Muscle layer of colon (tissue), 2 donors: Measurements from ENCODE around the gene MYO16.

ENCODE experiments used
- H3K27ac ChIP-seq: one replicate; pipeline ENCODE4 v1.7.0; 2013; ENCODE audit warnings: low read depth, mild to moderate bottlenecking, low read length, moderate library complexity
- H3K27me3 ChIP-seq, 2 donors: one replicate each; pipeline ENCODE4 v1.7.0; 2013; ENCODE audit warnings: low read length in 2 of 2, mild to moderate bottlenecking in 2 of 2; ENCODE audit not compliant: insufficient read depth in 2 of 2, control insufficient read depth in 1 of 2
- H3K36me3 ChIP-seq: one replicate; pipeline ENCODE4 v1.7.0; 2013; ENCODE audit warnings: mild to moderate bottlenecking, low read length; ENCODE audit not compliant: insufficient read depth
- H3K4me1 ChIP-seq: one replicate; pipeline ENCODE4 v1.7.0; 2013; ENCODE audit warnings: mild to moderate bottlenecking, low read length; ENCODE audit not compliant: insufficient read depth
- H3K4me3 ChIP-seq, 2 donors: one replicate each; pipeline ENCODE4 v1.7.0; 2013; ENCODE audit warnings: low read length in 2 of 2, low read depth in 1 of 2, mild to moderate bottlenecking in 1 of 2, moderate library complexity in 1 of 2
- H3K9ac ChIP-seq: one replicate; pipeline ENCODE4 v1.7.0; 2013; ENCODE audit warnings: low read length
- H3K9me3 ChIP-seq: one replicate; pipeline ENCODE4 v1.7.0; 2013; ENCODE audit warnings: mild to moderate bottlenecking, low read length
- donor health status: abdominal sarcoma.
- donor health status: Adenocarcinoma of cecum.

The MYO16 gene

DNA sequence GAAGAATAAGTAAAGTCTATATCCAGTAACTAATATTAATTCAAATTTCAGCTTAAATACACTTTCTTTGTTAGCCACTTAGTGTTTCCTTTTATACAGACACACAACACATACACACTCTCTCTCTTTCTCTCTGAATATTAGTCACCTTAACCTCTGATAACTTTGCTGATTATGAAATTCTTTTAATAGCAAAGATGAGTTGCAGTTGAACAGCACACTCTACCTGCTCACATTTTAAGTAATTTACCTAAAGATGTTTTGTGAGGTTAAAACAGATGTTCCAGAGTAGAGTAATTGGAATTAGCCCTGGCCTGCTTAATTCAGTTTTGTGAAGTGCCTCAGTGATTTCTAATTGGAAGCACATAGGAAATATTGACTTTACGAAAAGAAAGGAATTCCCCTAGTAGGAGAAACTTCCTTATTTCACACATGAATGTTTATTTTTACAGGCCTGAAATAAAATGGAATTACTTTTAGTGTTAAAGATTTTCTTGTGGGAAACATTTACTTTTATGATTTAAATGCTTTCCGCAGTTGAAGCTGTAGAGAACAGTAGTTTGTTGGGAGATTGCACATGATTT is 184.3 kb downstream of the MYO16 start:
- Histone ChIP-seq H3K9ac (no peak overlapping the region), H3K27ac (no peak overlapping the region), H3K9me3 (no peaks in the 10 kb centered on the region), H3K36me3 (no peaks in the 10 kb centered on the region), H3K4me3 (no peak overlapping the region), H3K4me1 (no peaks in the 10 kb centered on the region), H3K27me3 (no peaks in the 10 kb centered on the region)

DNA sequence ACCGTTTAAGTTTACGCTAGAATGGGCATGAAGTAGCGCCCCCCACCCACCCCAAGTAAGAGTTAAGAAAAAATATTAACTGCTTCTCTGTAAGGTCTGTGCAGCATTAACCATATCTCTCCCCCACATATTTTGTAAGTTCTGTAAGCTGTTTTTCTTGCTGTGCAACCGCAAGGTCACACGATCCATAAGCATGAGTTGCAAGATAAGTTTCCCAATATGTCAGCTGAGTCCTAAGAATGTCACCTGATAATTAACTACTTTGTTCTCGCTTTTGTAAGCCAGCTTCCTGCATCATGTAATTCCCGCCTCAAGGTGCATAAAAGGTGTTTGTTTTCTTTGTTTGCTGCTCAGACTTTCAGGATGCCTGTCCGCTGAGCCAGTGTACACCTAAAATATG is 187.0 kb downstream of the MYO16 start:
- H3K4me1 ChIP-seq = no peaks in the 10 kb centered on the region
- no peak overlapping the region for H3K4me3 ChIP-seq
- H3K27ac ChIP-seq = no peak overlapping the region

DNA sequence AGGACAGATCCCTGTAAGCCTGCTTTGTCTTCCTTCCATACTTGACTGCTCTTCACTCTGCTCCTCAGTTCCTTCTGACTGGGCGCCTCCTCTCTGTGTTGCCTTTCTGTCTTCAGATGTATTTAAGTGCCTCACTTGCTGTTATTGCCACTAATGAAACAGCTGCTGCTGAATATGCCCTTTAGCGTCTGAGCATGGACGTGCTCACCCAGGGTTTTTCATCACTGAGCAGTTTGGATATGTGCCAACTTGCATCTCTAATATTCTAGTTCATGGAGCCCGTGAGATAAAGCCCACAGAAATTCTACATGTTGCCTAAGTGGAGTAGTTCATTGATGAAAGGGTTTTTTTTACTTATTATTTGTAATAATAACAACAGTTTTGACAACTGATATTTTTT is 198.2 kb downstream of the MYO16 start:
- Histone ChIP-seq H3K27ac (no peak overlapping the region), H3K27me3 (no peaks in the 10 kb centered on the region), H3K4me1 (no peaks in the 10 kb centered on the region), H3K9me3 (no peaks in the 10 kb centered on the region), H3K36me3 (no peaks in the 10 kb centered on the region), H3K9ac (no peak overlapping the region), H3K4me3 (no peak overlapping the region)

More for the DNA sequence above, 187.0 kb downstream of the MYO16 start:
- Histone ChIP-seq H3K27me3 (no peaks in the 10 kb centered on the region), H3K36me3 (no peaks in the 10 kb centered on the region), H3K9ac (no peak overlapping the region), H3K9me3 (no peaks in the 10 kb centered on the region)

DNA sequence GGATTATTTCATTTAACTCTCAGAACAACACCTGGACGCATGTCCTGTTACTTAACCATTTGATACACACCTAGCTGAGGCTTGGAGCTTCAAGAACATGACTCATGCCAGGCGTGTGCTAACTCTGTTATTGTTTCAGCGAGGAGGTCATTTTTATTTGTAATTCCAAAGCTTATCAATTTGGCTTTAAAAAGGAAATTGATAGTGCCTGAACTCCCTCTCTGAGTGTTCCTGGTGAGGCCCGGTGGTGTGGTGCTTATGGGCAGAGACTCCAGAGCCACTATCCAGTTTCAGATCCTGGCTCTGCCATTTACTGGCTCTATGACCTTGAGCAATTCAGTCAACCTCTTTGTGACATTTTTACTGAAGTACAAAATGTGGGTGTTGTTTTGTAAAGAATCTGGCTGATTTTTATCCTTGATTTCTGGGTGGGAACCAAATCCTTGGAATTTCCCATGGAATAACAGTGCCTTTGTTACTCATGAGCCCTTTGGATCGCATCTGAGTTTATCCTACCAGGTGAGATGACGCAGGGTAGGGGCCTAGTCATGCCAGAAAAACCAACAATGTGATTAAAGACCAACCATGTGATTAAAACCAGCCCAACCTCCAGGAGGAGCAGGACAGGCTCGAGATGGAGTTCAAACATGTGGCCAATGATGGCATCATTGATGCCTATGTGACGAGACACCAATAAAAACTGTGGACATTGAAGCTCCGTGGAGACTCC is 198.8 kb downstream of the MYO16 start:
- no peaks in the 10 kb centered on the region for H3K9me3 ChIP-seq
- no peak overlapping the region for H3K4me3 ChIP-seq
- H3K27me3 ChIP-seq = no peaks in the 10 kb centered on the region
- no peak overlapping the region for H3K27ac ChIP-seq
- H3K4me1 ChIP-seq = no peaks in the 10 kb centered on the region
- no peaks in the 10 kb centered on the region for H3K36me3 ChIP-seq
- no peak overlapping the region for H3K9ac ChIP-seq

DNA sequence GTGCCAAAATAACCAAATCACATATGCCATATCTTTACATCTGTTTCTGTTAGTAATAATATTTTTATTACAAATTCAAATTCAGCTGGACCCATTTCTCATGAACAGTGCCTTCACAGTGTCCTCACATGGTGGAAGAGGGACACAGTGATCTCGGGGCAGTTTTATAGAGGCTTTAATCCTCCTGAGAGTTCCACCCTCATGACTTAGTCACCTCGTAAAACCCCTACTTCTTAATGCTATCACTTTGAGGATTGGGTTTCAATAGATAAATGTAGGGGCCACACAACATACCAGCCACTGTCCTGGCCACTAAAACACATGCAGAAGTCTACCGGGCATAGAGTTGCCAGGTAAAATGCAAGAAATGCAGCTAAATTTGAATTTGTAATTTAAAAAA is 201.5 kb downstream of the MYO16 start:
- H3K27ac ChIP-seq = no peak overlapping the region

DNA sequence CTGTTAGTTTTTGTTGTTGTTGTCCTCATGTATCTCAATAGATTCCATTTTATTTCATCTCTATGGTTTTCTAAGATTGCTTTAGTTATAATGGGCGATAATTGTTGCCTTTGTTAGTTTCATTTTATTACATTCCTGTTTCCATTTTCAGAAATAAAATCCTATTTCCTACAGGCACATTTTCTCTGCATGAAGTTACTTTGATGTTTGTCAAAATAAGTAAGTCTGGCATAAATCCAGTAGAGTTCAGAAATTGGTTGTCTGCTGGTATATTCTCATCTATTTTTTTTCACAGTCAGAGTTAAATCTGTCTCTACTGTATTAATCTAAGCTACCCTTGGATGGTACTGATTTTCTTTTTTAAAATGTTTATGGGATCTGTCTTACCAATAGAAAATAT is 204.1 kb downstream of the MYO16 start:
- no peaks in the 10 kb centered on the region for H3K27me3 ChIP-seq
- no peaks in the 10 kb centered on the region for H3K36me3 ChIP-seq
- no peaks in the 10 kb centered on the region for H3K4me1 ChIP-seq
- no peak overlapping the region for H3K9ac ChIP-seq
- H3K4me3 ChIP-seq = no peak overlapping the region
- H3K27ac ChIP-seq = no peak overlapping the region
- no peaks in the 10 kb centered on the region for H3K9me3 ChIP-seq

More for the DNA sequence above, 201.5 kb downstream of the MYO16 start:
- no peak overlapping the region for H3K9ac ChIP-seq
- H3K4me3 ChIP-seq = no peak overlapping the region
- H3K36me3 ChIP-seq = no peaks in the 10 kb centered on the region
- H3K27me3 ChIP-seq = no peaks in the 10 kb centered on the region
- H3K9me3 ChIP-seq = no peaks in the 10 kb centered on the region
- no peaks in the 10 kb centered on the region for H3K4me1 ChIP-seq

DNA sequence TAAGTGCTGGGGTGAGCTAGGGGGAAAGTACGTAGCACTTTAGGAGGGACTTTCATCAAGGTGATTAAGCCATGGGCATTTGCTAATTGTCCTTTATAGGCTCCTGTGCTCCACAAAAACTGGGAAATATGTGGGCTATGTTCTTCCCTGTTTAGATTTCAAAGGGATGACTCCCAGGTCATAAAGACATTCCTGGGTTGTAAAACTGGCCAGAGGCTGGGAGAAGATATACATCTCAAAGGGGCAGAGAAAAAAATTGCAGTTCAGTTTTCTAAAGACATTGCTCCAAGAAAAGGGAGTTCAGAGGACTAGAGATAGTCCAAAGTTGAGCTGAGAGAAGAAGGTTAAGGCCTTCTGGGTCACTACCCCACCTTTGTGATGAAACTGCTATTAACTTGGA is 204.8 kb downstream of the MYO16 start:
- H3K36me3 ChIP-seq = no peaks in the 10 kb centered on the region
- no peaks in the 10 kb centered on the region for H3K27me3 ChIP-seq
- H3K27ac ChIP-seq = no peak overlapping the region
- no peak overlapping the region for H3K4me3 ChIP-seq
- no peaks in the 10 kb centered on the region for H3K4me1 ChIP-seq
- H3K9me3 ChIP-seq = no peaks in the 10 kb centered on the region
- no peak overlapping the region for H3K9ac ChIP-seq

DNA sequence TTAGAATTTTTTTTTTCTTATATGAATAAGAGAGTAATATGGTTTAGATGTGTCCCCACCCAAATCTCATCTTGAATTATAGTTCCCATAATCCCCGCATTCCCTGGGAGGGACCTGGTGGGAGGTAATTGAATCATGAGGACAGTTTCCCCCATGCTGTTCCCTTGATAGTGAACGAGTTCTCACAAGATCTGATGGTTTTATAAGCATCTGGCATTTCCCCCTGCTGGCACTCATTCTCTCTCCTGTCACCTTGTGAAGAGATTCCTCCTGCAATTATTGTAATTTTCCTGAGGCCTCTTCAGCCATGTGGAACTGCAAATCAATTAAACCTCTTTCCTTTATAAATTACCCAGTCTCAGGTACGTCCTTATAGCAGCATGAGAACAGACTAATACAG is 205.7 kb downstream of the MYO16 start:
- no peaks in the 10 kb centered on the region for H3K4me1 ChIP-seq
- H3K27me3 ChIP-seq = no peaks in the 10 kb centered on the region
- H3K9me3 ChIP-seq = no peaks in the 10 kb centered on the region
- no peak overlapping the region for H3K4me3 ChIP-seq
- no peak overlapping the region for H3K9ac ChIP-seq
- no peak overlapping the region for H3K27ac ChIP-seq
- H3K36me3 ChIP-seq = no peaks in the 10 kb centered on the region

DNA sequence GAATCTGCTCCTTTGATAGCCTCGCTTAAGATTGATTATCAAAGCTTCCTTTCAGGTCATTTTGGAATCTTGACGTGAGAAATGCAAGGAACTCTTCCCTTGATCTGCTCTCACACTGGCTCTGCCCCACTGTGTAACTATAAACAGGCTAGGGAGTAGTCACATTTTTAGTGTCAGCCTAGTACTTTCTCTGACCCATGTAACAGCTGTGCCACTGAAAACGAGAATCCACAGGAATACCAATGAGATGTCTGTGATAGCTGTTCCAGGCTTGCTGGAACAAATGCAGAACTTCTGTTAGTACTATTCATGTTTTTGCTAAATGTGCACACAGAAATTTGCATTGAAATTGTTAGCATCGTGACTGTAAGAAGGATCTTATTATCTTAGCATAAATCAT is 221.3 kb downstream of the MYO16 start:
- Histone ChIP-seq H3K27ac (no peak overlapping the region), H3K4me1 (no peaks in the 10 kb centered on the region), H3K4me3 (no peak overlapping the region), H3K36me3 (no peaks in the 10 kb centered on the region), H3K27me3 (no peaks in the 10 kb centered on the region), H3K9me3 (no peaks in the 10 kb centered on the region), H3K9ac (no peak overlapping the region)

DNA sequence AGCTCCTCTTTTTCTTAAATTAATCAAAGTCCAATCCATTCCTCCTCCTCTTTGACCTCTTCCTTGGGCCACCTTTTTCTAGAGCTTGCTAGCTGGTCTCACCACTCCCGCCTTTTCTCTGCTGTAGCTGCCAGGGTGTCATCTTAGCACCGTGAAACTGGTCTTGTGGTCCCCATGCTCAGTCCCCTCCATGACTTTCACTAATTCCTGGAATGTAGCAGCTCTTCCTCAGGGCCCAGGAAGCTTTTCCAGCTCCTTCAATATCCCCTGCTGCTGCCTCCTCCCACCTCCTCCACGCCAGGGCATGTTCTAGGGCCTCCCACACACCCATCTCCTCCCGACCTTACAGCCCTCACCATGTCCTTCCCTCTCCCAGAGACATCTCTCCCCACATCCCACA is 222.2 kb downstream of the MYO16 start:
- H3K9me3 ChIP-seq = no peaks in the 10 kb centered on the region
- no peak overlapping the region for H3K27ac ChIP-seq
- no peaks in the 10 kb centered on the region for H3K4me1 ChIP-seq
- no peak overlapping the region for H3K9ac ChIP-seq
- no peak overlapping the region for H3K4me3 ChIP-seq
- no peaks in the 10 kb centered on the region for H3K27me3 ChIP-seq
- H3K36me3 ChIP-seq = no peaks in the 10 kb centered on the region

DNA sequence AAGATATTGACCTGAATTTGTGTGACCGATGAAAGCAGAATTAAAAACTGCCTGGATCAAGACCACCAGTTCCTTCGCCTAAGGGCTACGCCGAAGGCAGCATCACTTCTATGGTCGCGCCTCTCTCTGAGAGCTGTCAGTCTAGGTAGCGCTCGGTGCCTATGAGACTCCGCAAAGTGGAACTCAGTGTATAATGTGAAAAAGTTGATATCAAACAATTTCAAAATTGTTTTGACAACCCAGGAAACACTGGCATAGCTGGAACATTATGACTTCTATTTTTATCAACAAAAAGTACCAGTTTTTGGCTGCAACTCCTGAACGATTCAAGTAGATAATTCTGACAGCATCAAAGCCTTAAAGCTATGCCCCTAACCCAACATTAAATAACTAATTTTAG is 223.6 kb downstream of the MYO16 start:
- Histone ChIP-seq H3K9ac (no peak overlapping the region), H3K4me3 (no peak overlapping the region), H3K4me1 (no peaks in the 10 kb centered on the region), H3K27ac (no peak overlapping the region), H3K36me3 (no peaks in the 10 kb centered on the region), H3K9me3 (no peaks in the 10 kb centered on the region), H3K27me3 (no peaks in the 10 kb centered on the region)
